HEK293 (cell line): ENCODE results near the gene MAGI1.

Source experiments
- BCL11A ChIP-seq: fragments of 450-650 bp; formaldehyde crosslinking; IDR thresholded peaks from 2 replicates; pipeline ENCODE4 v1.5.1; 2016; ENCODE audit warnings: low read depth, missing biosample characterization, missing genetic modification characterization
- CTCF ChIP-seq: fragments of 450-650 bp; formaldehyde crosslinking; IDR thresholded peaks from 2 replicates; pipeline ENCODE4 v1.5.1; 2016; ENCODE audit warnings: missing biosample characterization, missing genetic modification characterization
- ZNF169 ChIP-seq: fragments of 450-650 bp; formaldehyde crosslinking; IDR thresholded peaks from 2 replicates; pipeline ENCODE4 v1.5.1; 2016; ENCODE audit warnings: missing biosample characterization, missing genetic modification characterization
- ZNF175 ChIP-seq: fragments of 450-650 bp; formaldehyde crosslinking; IDR thresholded peaks from 2 replicates; pipeline ENCODE4 v1.5.1; 2016; ENCODE audit warnings: missing biosample characterization, missing genetic modification characterization
- ZNF785 ChIP-seq: fragments of 450-650 bp; formaldehyde crosslinking; IDR thresholded peaks from 2 replicates; pipeline ENCODE4 v1.5.1; 2016; ENCODE audit warnings: missing biosample characterization, missing genetic modification characterization
- ZNF830 ChIP-seq: fragments of 450-650 bp; IDR thresholded peaks from 2 replicates; pipeline ENCODE4 v1.5.0; 2018; ENCODE audit warnings: missing biosample characterization, missing genetic modification characterization, low read depth, mild to moderate bottlenecking, moderate library complexity
- ZNF837 ChIP-seq: fragments of 450-650 bp; formaldehyde crosslinking; IDR thresholded peaks from 2 replicates; pipeline ENCODE4 v1.5.1; 2016; ENCODE audit warnings: missing biosample characterization, missing genetic modification characterization

GRCh38 chr3:65732051-65732935 lies 306.4 kb downstream of the MAGI1 start:
- TF ChIP-seq ZNF169 (no peak), ZNF830 (tag by site-specific recombination) (no peak), CTCF (tag by site-specific recombination) (no peak), ZNF785 (tag by site-specific recombination) (no peak), BCL11A (tag by site-specific recombination) (no peak), ZNF175 (tag by site-specific recombination) (no peak), ZNF837 (tag by site-specific recombination) (no peak)
